HG03439 (cell line): Measurements from ENCODE around the gene ATAD2B.

ENCODE experiments used
- ATAC-seq: cut with Tn5 transposase; IDR thresholded peaks from one replicate; pipeline ENCODE4 v1.9.1; 2021; ENCODE audit warnings: mild to moderate bottlenecking, moderate library complexity; ENCODE audit not compliant: unreplicated experiment

The ATAD2B gene

GRCh38 chr2:23915327-23915726 lies 11.6 kb downstream of the ATAD2B start:
- ATAC-seq, result no peak

GRCh38 chr2:23912054-23912453 lies 14.9 kb downstream of the ATAD2B start:
- no peak for ATAC-seq

- ATAC-seq, result no peak
Observed at GRCh38 chr2:23905155-23905554, 21.8 kb downstream of the ATAD2B start.

- no peak for ATAC-seq
Observed at GRCh38 chr2:23904692-23905091, 22.2 kb downstream of the ATAD2B start.

GRCh38 chr2:23904215-23904614 lies 22.7 kb downstream of the ATAD2B start:
- ATAC-seq, result no peak

- no peak for ATAC-seq
Observed at GRCh38 chr2:23903034-23903433, 23.9 kb downstream of the ATAD2B start.

- ATAC-seq, result no peak
Observed at GRCh38 chr2:23901966-23902846, 24.7 kb downstream of the ATAD2B start.

- ATAC-seq, result no peak
Observed at GRCh38 chr2:23900541-23901322, 26.2 kb downstream of the ATAD2B start.

GRCh38 chr2:23900133-23900532 lies 26.8 kb downstream of the ATAD2B start:
- no peak for ATAC-seq

GRCh38 chr2:23871206-23871605 lies 55.7 kb downstream of the ATAD2B start:
- ATAC-seq, result no peak

- ATAC-seq, result no peak
Observed at GRCh38 chr2:23867449-23867848, 59.5 kb downstream of the ATAD2B start.

- ATAC-seq, result no peak
Observed at GRCh38 chr2:23862716-23863426, 64.1 kb downstream of the ATAD2B start.

GRCh38 chr2:23861952-23862351 lies 65.0 kb downstream of the ATAD2B start:
- ATAC-seq, result no peak

GRCh38 chr2:23859983-23860382 lies 66.9 kb downstream of the ATAD2B start:
- ATAC-seq, result no peak

- no peak for ATAC-seq
Observed at GRCh38 chr2:23859234-23859633, 67.7 kb downstream of the ATAD2B start.

GRCh38 chr2:23850564-23851256 lies 76.2 kb downstream of the ATAD2B start:
- no peak for ATAC-seq

GRCh38 chr2:23844905-23845304 lies 82.0 kb downstream of the ATAD2B start:
- ATAC-seq, result no peak

- no peak for ATAC-seq
Observed at GRCh38 chr2:23843051-23843976, 83.6 kb downstream of the ATAD2B start.

- ATAC-seq, result no peak
Observed at GRCh38 chr2:23839919-23840578, 86.9 kb downstream of the ATAD2B start.
